HCT116 (cell line): ENCODE data around the gene DCTN4.

ENCODE experiments used
- ATF3 ChIP-seq: IDR thresholded peaks from 2 replicates; pipeline ENCODE4 v1.6.1; 2012
- CTCF ChIP-seq, 3 experiments: fragments of 200-600 bp in 1 of 3; sonication (generic) in 1 of 3; IDR thresholded peaks in 2 of 3; conservative IDR thresholded peaks in 1 of 3; 2 replicates each; pipeline ENCODE4 v1.5.1; 2012 to 2017; ENCODE audit warnings: low read depth in 2 of 3, low read length in 2 of 3, antibody characterized with exemption in 1 of 3, borderline replicate concordance in 1 of 3, control low read depth in 1 of 3, mild to moderate bottlenecking in 1 of 3, mixed read lengths in 1 of 3, mixed run types in 1 of 3, moderate library complexity in 1 of 3; ENCODE audit not compliant: insufficient read depth in 1 of 3
- EGR1 ChIP-seq: IDR thresholded peaks from 2 replicates; pipeline ENCODE4 v1.6.1; 2012; ENCODE audit warnings: low read depth
- EZH2 ChIP-seq: fragments of 200-600 bp; sonication (generic); IDR thresholded peaks from 2 replicates; pipeline ENCODE4 v1.6.1; 2017; ENCODE audit warnings: antibody characterized with exemption, mixed run types
- POLR2A ChIP-seq: IDR thresholded peaks from 2 replicates; pipeline ENCODE4 v1.7.0; 2011; ENCODE audit warnings: borderline replicate concordance; ENCODE audit not compliant: insufficient read depth, insufficient read length; ENCODE audit errors: extremely low read depth
- POLR2AphosphoS5 ChIP-seq: IDR thresholded peaks from 2 replicates; pipeline ENCODE4 v1.6.1; 2011; ENCODE audit warnings: mild to moderate bottlenecking, low read depth, low read length, moderate library complexity
- REST ChIP-seq: IDR thresholded peaks from 2 replicates; pipeline ENCODE4 v1.6.1; 2012; ENCODE audit warnings: low read depth
- SIN3A ChIP-seq: IDR thresholded peaks from 2 replicates; pipeline ENCODE4 v1.6.1; 2012; ENCODE audit warnings: low read depth
- YY1 ChIP-seq: IDR thresholded peaks from 2 replicates; pipeline ENCODE4 v1.6.1; 2011; ENCODE audit warnings: low read length, low read depth, moderate library complexity, mild to moderate bottlenecking; ENCODE audit not compliant: insufficient replicate concordance; ENCODE audit errors: extremely low read depth
- ZBTB33 ChIP-seq: IDR thresholded peaks from 2 replicates; pipeline ENCODE4 v1.6.1; 2011; ENCODE audit warnings: mild to moderate bottlenecking, low read length, moderate library complexity; ENCODE audit not compliant: insufficient replicate concordance; ENCODE audit errors: extremely low read depth
- ZFX ChIP-seq: fragments of 450-650 bp; IDR thresholded peaks from 2 replicates; pipeline ENCODE4 v1.6.1; 2017
- ZNF274 ChIP-seq: fragments of 200-500 bp; sonication (Bioruptor generic); IDR thresholded peaks from 2 replicates; pipeline ENCODE4 v1.6.1; 2014; ENCODE audit warnings: mild to moderate bottlenecking, low read depth, low read length, inconsistent platforms

- TF ChIP-seq EGR1 (no peak), ZNF274 (no peak), CTCF (IDR thresholded peaks at IDR 0.05 in 2 of 3, conservative IDR thresholded peaks at IDR 0.05 in 1 of 3; ENCODE audit: borderline replicate concordance in 1 of 3, insufficient read depth in 1 of 3, low read depth in 2 of 3, low read length in 2 of 3) (no peak), POLR2A (no peak), SIN3A (no peak), EZH2 (no peak), ATF3 (no peak), POLR2AphosphoS5 (no peak), YY1 (no peak), ZBTB33 (no peak), REST (no peak), ZFX (no peak)
Measured at GRCh38 chr5:150670948-150671310, 87.9 kb downstream of the DCTN4 start.
